Osteoblast (primary cell): Measurements from ENCODE around the gene COL6A2. TPM values are rescaled to one million over a fixed set of nuclear protein-coding genes. Genes with fewer than 3 reads are reported as not detected.

ENCODE experiments used
- DNase-seq: peaks from one replicate; pipeline ENCODE4 v3.0.0; 2011; ENCODE audit warnings: low spot score, mixed read lengths; ENCODE audit not compliant: insufficient read length; ENCODE audit errors: missing footprints
- H2AFZ ChIP-seq: 2 replicates; pipeline ENCODE4 v1.6.0; 2011; ENCODE audit warnings: mild to moderate bottlenecking, low read length
- H3K27ac ChIP-seq: 2 replicates; pipeline ENCODE4 v1.5.1; 2011; ENCODE audit warnings: mild to moderate bottlenecking, low read depth, low read length, moderate library complexity
- H3K27me3 ChIP-seq: 2 replicates; pipeline ENCODE4 v1.6.0; 2012; ENCODE audit warnings: mild to moderate bottlenecking, control low read depth, inconsistent platforms, low read length, moderate library complexity; ENCODE audit not compliant: insufficient read depth
- H3K36me3 ChIP-seq: 2 replicates; pipeline ENCODE4 v1.5.1; 2011; ENCODE audit warnings: mild to moderate bottlenecking, low read length, control low read depth, moderate library complexity; ENCODE audit not compliant: insufficient read depth
- H3K4me1 ChIP-seq: 2 replicates; pipeline ENCODE4 v1.5.1; 2011; ENCODE audit warnings: mild to moderate bottlenecking, low read length, control low read depth, moderate library complexity; ENCODE audit not compliant: insufficient read depth
- H3K4me2 ChIP-seq: 2 replicates; pipeline ENCODE4 v1.6.0; 2011; ENCODE audit warnings: mild to moderate bottlenecking, low read length; ENCODE audit not compliant: insufficient read depth
- H3K4me3 ChIP-seq: fragments of 200-600 bp; sonication (generic); 3 replicates; pipeline ENCODE4 v1.5.1; 2012; ENCODE audit warnings: mild to moderate bottlenecking, low read length, inconsistent platforms; ENCODE audit not compliant: insufficient read depth
- H3K79me2 ChIP-seq: 2 replicates; pipeline ENCODE4 v1.6.0; 2012; ENCODE audit warnings: mild to moderate bottlenecking, low read length, control low read depth, inconsistent platforms; ENCODE audit not compliant: insufficient read depth
- H3K9me3 ChIP-seq: 2 replicates; pipeline ENCODE4 v1.5.1; 2011; ENCODE audit warnings: low read depth, low read length, control low read depth
- H4K20me1 ChIP-seq: 2 replicates; pipeline ENCODE4 v1.6.0; 2012; ENCODE audit warnings: mild to moderate bottlenecking, low read length, control low read depth; ENCODE audit not compliant: insufficient read depth
- CTCF ChIP-seq: IDR thresholded peaks from 2 replicates; pipeline ENCODE4 v1.5.1; 2011; ENCODE audit warnings: mild to moderate bottlenecking, low read depth, low read length, moderate library complexity; ENCODE audit errors: extremely low read depth
- total RNA-seq: library from RNA; depleted of rRNA; stranded (reverse); fragments of >200 nt; gene quantifications from 2 replicates; pipeline ENCODE4 v1.2.3, GENCODE V29; 2012

The COL6A2 gene
- total RNA-seq, 1 donor = 1,265 TPM

GRCh38 chr21:46155514-46156377 is 57.8 kb downstream of the COL6A2 start, which contains the start of gene FTCD:
FTCD (minus strand) TSS chr21:46155579; CDS start chr21:46155523, 56 bp downstream.
- H3K27ac ChIP-seq = no peak within 1 kb of the TSS
- no peaks in the 10 kb centered on the region for H3K79me2 ChIP-seq
- no peak within 1 kb of the TSS for H2AFZ ChIP-seq
- H3K27me3 ChIP-seq = no peaks in the 10 kb centered on the region
- no peaks in the 10 kb centered on the region for H4K20me1 ChIP-seq
- H3K4me2 ChIP-seq = no peak within 1 kb of the TSS
- peak; percentile 81 for DNase-seq
- H3K36me3 ChIP-seq = no peaks in the 10 kb centered on the region
- no peak within 1 kb of the TSS for H3K4me3 ChIP-seq
- TF ChIP-seq CTCF = no peak
- no peaks in the 10 kb centered on the region for H3K9me3 ChIP-seq
- H3K4me1 ChIP-seq = peaks cover 4% of the 10 kb centered on the region

GRCh38 chr21:46156378-46156645 is 58.4 kb downstream of the COL6A2 start:
- no peak for DNase-seq
- H3K36me3 ChIP-seq = no peaks in the 10 kb centered on the region
- no peak overlapping the region for H3K4me3 ChIP-seq
- no peak for TF ChIP-seq CTCF
- H2AFZ ChIP-seq = no peak overlapping the region
- H3K9me3 ChIP-seq = no peaks in the 10 kb centered on the region
- H3K27ac ChIP-seq = no peak overlapping the region
- H3K27me3 ChIP-seq = no peaks in the 10 kb centered on the region
- no peaks in the 10 kb centered on the region for H4K20me1 ChIP-seq
- no peaks in the 10 kb centered on the region for H3K79me2 ChIP-seq
- H3K4me2 ChIP-seq = no peak overlapping the region
- H3K4me1 ChIP-seq = peaks cover 4% of the 10 kb centered on the region

- TF ChIP-seq CTCF = no peak
- no peaks in the 10 kb centered on the region for H3K27me3 ChIP-seq
- no peaks in the 10 kb centered on the region for H3K36me3 ChIP-seq
- H3K4me1 ChIP-seq = peaks cover 4% of the 10 kb centered on the region
- no peak overlapping the region for H2AFZ ChIP-seq
- H3K79me2 ChIP-seq = no peaks in the 10 kb centered on the region
- H3K27ac ChIP-seq = no peak overlapping the region
- no peak overlapping the region for H3K4me2 ChIP-seq
- H3K9me3 ChIP-seq = no peaks in the 10 kb centered on the region
- peak; percentile 60 for DNase-seq
- no peaks in the 10 kb centered on the region for H4K20me1 ChIP-seq
- no peak overlapping the region for H3K4me3 ChIP-seq
These were observed 58.8 kb downstream of the COL6A2 start for GRCh38 chr21:46156678-46157077.

- Histone ChIP-seq H3K4me1 (peaks cover 4% of the 10 kb centered on the region), H3K27ac (no peak overlapping the region), H3K27me3 (no peaks in the 10 kb centered on the region), H3K4me2 (no peak overlapping the region), H3K9me3 (no peaks in the 10 kb centered on the region), H4K20me1 (no peaks in the 10 kb centered on the region), H3K79me2 (no peaks in the 10 kb centered on the region), H2AFZ (no peak overlapping the region), H3K36me3 (no peaks in the 10 kb centered on the region), H3K4me3 (no peak overlapping the region)
- TF ChIP-seq CTCF = no peak
- DNase-seq = no peak
These were observed 59.6 kb downstream of the COL6A2 start for GRCh38 chr21:46157396-46157986.
